ENCODE measurements around the gene IHH. TPM values are rescaled to one million over a fixed set of nuclear protein-coding genes. Genes with fewer than 3 reads are reported as not detected.
A peak's percentile ranks its signal among the peaks of the same experiment; 100 is the strongest.

Gene IHH
- total RNA-seq, 1 donor = under 0.01 TPM

DNA sequence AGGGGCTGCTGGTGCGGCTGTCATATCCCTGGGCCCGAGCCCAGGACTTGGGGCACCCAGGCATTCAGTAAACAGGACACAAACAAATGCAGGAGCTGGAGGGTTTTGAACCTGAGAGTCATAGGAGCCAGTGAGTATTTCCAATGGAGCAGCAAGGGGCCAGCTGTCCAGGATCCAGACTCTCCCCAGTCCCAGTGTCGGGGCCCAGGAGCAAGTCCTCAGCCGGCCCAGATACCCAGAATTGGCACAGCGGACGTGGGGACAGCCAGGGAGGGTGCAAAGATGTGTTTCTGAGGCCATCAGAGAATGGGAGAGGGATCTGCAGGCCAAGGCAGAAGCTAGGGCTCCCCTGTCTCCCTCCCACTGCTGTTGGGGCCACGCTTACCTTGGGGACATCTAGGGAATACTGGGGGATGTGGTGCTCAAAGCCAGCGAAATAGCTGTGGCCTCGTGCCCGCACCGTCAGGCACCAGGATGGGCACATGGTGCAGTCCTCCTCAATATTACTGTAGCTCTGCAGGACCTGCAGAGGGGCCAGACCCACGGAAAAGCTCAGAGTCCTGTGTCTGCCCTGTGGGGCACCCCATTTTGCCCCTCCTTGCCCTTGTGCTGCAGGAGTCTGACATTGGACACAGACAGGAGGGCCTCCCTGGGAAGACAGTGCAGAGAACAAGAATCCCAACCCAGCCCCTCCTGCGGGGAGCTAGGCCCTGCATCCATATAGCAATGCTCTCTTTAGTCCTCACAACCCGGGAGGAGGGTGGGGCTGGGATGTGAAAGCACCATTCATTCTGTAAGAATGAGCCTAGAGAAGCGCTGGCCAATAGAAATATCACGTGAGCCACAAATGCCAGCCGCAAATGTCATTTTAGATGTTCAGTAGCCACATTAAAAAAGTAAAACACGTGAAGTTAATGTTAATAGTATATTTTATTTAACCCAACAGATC lies 34.8 kb downstream of the IHH start:
- no peak overlapping the region for H3K27ac ChIP-seq (ENCODE audit: low read depth, low read length)
- no peaks in the 10 kb centered on the region for H3K4me1 ChIP-seq (ENCODE audit: insufficient read depth, low read length)
- TF ChIP-seq, protein P1, sequence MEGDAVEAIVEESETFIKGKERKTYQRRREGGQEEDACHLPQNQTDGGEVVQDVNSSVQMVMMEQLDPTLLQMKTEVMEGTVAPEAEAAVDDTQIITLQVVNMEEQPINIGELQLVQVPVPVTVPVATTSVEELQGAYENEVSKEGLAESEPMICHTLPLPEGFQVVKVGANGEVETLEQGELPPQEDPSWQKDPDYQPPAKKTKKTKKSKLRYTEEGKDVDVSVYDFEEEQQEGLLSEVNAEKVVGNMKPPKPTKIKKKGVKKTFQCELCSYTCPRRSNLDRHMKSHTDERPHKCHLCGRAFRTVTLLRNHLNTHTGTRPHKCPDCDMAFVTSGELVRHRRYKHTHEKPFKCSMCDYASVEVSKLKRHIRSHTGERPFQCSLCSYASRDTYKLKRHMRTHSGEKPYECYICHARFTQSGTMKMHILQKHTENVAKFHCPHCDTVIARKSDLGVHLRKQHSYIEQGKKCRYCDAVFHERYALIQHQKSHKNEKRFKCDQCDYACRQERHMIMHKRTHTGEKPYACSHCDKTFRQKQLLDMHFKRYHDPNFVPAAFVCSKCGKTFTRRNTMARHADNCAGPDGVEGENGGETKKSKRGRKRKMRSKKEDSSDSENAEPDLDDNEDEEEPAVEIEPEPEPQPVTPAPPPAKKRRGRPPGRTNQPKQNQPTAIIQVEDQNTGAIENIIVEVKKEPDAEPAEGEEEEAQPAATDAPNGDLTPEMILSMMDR (IDR thresholded peaks at IDR 0.05; ENCODE audit: extremely low read depth, low read depth, low read length) = no peak
- no peak overlapping the region for H2AFZ ChIP-seq (ENCODE audit: low read length)
- no peak overlapping the region for H3K4me2 ChIP-seq (ENCODE audit: insufficient read depth, low read length)
- no peaks in the 10 kb centered on the region for H3K9me3 ChIP-seq (ENCODE audit: low read depth, low read length)
- no peak overlapping the region for H3K4me3 ChIP-seq (ENCODE audit: insufficient read depth, low read length)
- peaks cover 3% of the 10 kb centered on the region for H4K20me1 ChIP-seq (ENCODE audit: insufficient read depth, low read length)
- H3K79me2 ChIP-seq (ENCODE audit: insufficient read depth, low read length) = no peaks in the 10 kb centered on the region
- DNase-seq (ENCODE audit: insufficient read length, low spot score, missing footprints) = peak; percentile 84
- no peaks in the 10 kb centered on the region for H3K36me3 ChIP-seq (ENCODE audit: insufficient read depth, low read length)
- H3K27me3 ChIP-seq (ENCODE audit: insufficient read depth, low read length) = peaks cover 16% of the 10 kb centered on the region

DNA sequence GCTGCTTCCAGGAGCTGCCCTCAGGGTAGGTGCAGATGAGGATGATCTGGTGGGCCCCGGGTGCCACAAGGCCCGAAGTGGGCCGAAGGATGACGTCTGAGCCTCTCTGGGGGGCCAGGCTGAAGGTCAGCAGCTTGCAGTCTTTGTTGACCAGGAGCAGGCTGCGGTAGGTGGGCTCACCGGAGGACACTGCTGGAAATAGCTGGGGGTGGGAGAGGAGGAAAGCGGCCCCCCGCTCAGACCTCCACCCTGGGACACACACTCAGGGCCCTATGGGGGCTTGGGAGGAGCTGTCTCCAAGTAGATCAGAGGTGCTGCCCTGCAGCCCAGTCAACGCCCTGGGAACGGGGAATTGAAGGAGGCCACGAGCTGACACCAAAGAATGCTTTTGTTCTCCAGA lies 36.7 kb downstream of the IHH start:
- Histone ChIP-seq H3K4me2 (ENCODE audit: insufficient read depth, low read length) (no peak overlapping the region), H3K4me3 (ENCODE audit: insufficient read depth, low read length) (no peak overlapping the region), H3K79me2 (ENCODE audit: insufficient read depth, low read length) (no peaks in the 10 kb centered on the region), H3K27ac (ENCODE audit: low read depth, low read length) (no peak overlapping the region), H3K27me3 (ENCODE audit: insufficient read depth, low read length) (peaks cover 16% of the 10 kb centered on the region), H2AFZ (ENCODE audit: low read length) (no peak overlapping the region), H3K36me3 (ENCODE audit: insufficient read depth, low read length) (no peaks in the 10 kb centered on the region), H4K20me1 (ENCODE audit: insufficient read depth, low read length) (no peaks in the 10 kb centered on the region), H3K4me1 (ENCODE audit: insufficient read depth, low read length) (no peaks in the 10 kb centered on the region), H3K9me3 (ENCODE audit: low read depth, low read length) (no peaks in the 10 kb centered on the region)
- TF ChIP-seq, protein P1 (IDR thresholded peaks at IDR 0.05; ENCODE audit: extremely low read depth, low read depth, low read length) = no peak
- no peak for DNase-seq (ENCODE audit: insufficient read length, low spot score, missing footprints)

GRCh38 chr2:219023045-219023605 lies 37.6 kb downstream of the IHH start:
- Histone ChIP-seq H3K4me2 (ENCODE audit: insufficient read depth, low read length) (no peak overlapping the region), H3K9me3 (ENCODE audit: low read depth, low read length) (no peaks in the 10 kb centered on the region), H4K20me1 (ENCODE audit: insufficient read depth, low read length) (no peaks in the 10 kb centered on the region), H3K27me3 (ENCODE audit: insufficient read depth, low read length) (peaks cover 21% of the 10 kb centered on the region), H2AFZ (ENCODE audit: low read length) (no peak overlapping the region), H3K79me2 (ENCODE audit: insufficient read depth, low read length) (no peaks in the 10 kb centered on the region), H3K27ac (ENCODE audit: low read depth, low read length) (no peak overlapping the region), H3K4me3 (ENCODE audit: insufficient read depth, low read length) (no peak overlapping the region), H3K36me3 (ENCODE audit: insufficient read depth, low read length) (no peaks in the 10 kb centered on the region), H3K4me1 (ENCODE audit: insufficient read depth, low read length) (no peaks in the 10 kb centered on the region)
- TF ChIP-seq, protein P1 (IDR thresholded peaks at IDR 0.05; ENCODE audit: extremely low read depth, low read depth, low read length) = no peak
- DNase-seq (ENCODE audit: insufficient read length, low spot score, missing footprints) = peak; percentile 68

DNA sequence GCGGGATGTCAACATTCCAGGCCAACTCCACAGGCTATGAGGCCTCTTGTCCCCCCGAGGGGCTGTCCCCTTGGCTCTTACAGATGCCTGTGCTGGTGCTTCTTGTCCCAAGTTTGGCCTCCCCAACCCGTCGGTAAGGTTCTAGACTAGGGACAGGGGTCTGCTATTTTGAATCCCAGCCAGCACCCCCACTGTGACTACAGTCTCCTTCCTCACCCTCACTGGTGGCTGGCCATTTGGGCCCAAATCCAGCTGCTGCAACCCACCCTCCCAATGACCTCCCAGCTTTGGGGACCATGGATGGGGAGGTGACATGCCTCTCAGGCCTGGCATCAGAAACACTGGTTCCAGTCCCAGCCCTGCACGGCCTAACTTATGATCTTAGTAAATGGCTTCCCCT lies 38.1 kb downstream of the IHH start:
- TF ChIP-seq, protein P1 (IDR thresholded peaks at IDR 0.05; ENCODE audit: extremely low read depth, low read depth, low read length) = no peak
- no peaks in the 10 kb centered on the region for H4K20me1 ChIP-seq (ENCODE audit: insufficient read depth, low read length)
- H3K27me3 ChIP-seq (ENCODE audit: insufficient read depth, low read length) = peaks cover 25% of the 10 kb centered on the region
- H3K27ac ChIP-seq (ENCODE audit: low read depth, low read length) = no peak overlapping the region
- no peaks in the 10 kb centered on the region for H3K9me3 ChIP-seq (ENCODE audit: low read depth, low read length)
- H3K4me3 ChIP-seq (ENCODE audit: insufficient read depth, low read length) = no peak overlapping the region
- H3K36me3 ChIP-seq (ENCODE audit: insufficient read depth, low read length) = no peaks in the 10 kb centered on the region
- no peak overlapping the region for H3K4me2 ChIP-seq (ENCODE audit: insufficient read depth, low read length)
- no peaks in the 10 kb centered on the region for H3K79me2 ChIP-seq (ENCODE audit: insufficient read depth, low read length)
- H3K4me1 ChIP-seq (ENCODE audit: insufficient read depth, low read length) = no peaks in the 10 kb centered on the region
- no peak overlapping the region for H2AFZ ChIP-seq (ENCODE audit: low read length)
- DNase-seq (ENCODE audit: insufficient read length, low spot score, missing footprints) = peak; percentile 72
